ENCODE data around the gene MAGI2.
"Not testable (repeated sequence)": the region's sequence is repeated elsewhere in the genome, so short reads cannot be mapped to it uniquely, and the experiment has no call there.

DNA sequence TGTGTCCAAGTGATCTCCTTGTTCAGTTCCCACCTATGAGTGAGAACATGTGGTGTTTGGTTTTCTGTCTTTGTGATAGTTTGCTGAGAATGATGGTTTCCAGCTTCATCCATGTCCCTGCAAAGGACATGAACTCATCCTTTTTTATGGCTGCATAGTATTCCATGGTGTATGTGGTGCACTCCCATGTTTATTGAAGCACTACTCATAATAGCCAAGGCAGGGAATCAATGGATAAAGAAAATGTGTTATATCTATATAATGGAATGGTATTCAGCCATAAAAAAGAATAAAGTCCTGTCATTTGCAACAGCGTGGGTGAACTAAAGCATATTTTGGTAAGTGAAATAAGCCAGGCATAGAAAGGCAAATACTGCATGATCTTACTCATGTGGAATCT lies 1213.3 kb downstream of the MAGI2 start:
- TF ChIP-seq CTCF (IDR thresholded peaks at IDR 0.05; ENCODE audit: insufficient read depth, low read depth, low read length); EZH2 (IDR thresholded peaks at IDR 0.05; ENCODE audit: insufficient read depth, low read length): not testable (repeated sequence)

Data from astrocyte (in vitro differentiated cells and primary cell).